ENCODE measurements around the gene CD300LF.

DNA sequence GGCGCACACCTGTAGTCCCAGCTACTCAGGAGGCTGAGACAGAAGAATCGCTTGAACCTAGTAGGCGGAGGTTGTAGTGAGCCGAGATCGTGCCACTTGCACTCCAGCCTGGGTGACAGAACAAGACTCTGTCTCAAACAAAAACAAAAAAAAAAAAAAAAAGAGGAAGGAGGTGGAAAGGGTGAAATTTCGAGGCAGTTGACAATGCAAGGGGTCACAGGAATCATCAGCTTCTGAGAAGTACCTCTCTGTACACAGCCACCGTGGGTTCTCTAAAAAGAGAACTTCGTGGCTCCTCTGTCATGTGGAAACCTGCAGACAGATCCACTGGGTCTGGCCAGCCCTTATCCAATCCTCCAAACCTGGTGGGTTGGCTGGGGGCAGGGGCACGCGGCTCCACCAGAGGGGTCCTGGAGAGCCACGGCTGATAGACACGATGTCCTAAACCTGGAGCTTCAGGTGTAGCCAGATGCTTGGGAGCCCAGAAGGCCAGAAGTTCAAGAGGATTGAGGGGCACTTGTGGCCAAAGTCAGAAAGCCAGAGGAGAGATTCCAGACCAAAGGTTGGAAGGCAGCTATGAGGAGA, 540 bp upstream of the CD300LF start:
- TF ChIP-seq, protein P1, sequence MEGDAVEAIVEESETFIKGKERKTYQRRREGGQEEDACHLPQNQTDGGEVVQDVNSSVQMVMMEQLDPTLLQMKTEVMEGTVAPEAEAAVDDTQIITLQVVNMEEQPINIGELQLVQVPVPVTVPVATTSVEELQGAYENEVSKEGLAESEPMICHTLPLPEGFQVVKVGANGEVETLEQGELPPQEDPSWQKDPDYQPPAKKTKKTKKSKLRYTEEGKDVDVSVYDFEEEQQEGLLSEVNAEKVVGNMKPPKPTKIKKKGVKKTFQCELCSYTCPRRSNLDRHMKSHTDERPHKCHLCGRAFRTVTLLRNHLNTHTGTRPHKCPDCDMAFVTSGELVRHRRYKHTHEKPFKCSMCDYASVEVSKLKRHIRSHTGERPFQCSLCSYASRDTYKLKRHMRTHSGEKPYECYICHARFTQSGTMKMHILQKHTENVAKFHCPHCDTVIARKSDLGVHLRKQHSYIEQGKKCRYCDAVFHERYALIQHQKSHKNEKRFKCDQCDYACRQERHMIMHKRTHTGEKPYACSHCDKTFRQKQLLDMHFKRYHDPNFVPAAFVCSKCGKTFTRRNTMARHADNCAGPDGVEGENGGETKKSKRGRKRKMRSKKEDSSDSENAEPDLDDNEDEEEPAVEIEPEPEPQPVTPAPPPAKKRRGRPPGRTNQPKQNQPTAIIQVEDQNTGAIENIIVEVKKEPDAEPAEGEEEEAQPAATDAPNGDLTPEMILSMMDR (IDR thresholded peaks at IDR 0.05) = no peak
- no peak for TF ChIP-seq POLR2A (IDR thresholded peaks at IDR 0.05)

All from thyroid gland (tissue), 4 donors.